GM20000 (cell line): ENCODE measurements around the gene ELL2.
"Not testable (repeated sequence)": the region's sequence is repeated elsewhere in the genome, so short reads cannot be mapped to it uniquely, and the experiment has no call there.

ENCODE experiments used
- DNase-seq: peaks from one replicate; pipeline ENCODE4 v3.0.0; 2012; ENCODE audit warnings: low spot score
- TF ChIP-seq, protein P1 (sequence below): IDR thresholded peaks from 2 replicates; pipeline ENCODE4 v1.5.1; 2012; ENCODE audit warnings: mild to moderate bottlenecking, control low read depth; ENCODE audit errors: extremely low read depth, missing control alignments

Gene ELL2

GRCh38 chr5:95907067-95907705 is 54.5 kb downstream of the ELL2 start:
- DNase-seq = no peak
- TF ChIP-seq, protein P1, sequence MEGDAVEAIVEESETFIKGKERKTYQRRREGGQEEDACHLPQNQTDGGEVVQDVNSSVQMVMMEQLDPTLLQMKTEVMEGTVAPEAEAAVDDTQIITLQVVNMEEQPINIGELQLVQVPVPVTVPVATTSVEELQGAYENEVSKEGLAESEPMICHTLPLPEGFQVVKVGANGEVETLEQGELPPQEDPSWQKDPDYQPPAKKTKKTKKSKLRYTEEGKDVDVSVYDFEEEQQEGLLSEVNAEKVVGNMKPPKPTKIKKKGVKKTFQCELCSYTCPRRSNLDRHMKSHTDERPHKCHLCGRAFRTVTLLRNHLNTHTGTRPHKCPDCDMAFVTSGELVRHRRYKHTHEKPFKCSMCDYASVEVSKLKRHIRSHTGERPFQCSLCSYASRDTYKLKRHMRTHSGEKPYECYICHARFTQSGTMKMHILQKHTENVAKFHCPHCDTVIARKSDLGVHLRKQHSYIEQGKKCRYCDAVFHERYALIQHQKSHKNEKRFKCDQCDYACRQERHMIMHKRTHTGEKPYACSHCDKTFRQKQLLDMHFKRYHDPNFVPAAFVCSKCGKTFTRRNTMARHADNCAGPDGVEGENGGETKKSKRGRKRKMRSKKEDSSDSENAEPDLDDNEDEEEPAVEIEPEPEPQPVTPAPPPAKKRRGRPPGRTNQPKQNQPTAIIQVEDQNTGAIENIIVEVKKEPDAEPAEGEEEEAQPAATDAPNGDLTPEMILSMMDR = no peak

DNA sequence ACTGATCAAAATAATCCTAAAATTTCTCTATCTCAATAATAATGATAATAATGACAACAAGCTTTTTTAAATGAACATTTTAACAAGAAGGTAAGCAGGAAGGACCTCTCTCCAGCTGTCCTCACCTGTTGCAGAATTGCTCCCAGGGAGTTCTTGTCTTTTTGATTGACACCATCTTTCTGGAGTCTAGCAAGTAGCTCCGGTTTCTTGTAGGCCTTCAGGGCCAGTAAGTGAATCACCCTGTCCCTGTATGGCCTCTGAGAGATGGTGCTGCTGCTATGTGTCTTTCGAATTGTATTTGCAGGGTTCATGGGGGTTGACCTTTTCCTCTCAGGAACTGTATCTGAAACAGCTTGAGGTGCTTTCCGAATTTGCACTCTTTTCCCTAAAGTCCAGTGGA is 55.3 kb downstream of the ELL2 start:
- not testable (repeated sequence) for DNase-seq

- TF ChIP-seq, protein P1 = no peak
- no peak for DNase-seq
These were observed 56.8 kb downstream of the ELL2 start for GRCh38 chr5:95904827-95905226.

- DNase-seq = no peak
- TF ChIP-seq, protein P1 = no peak
These were observed 57.8 kb downstream of the ELL2 start for GRCh38 chr5:95903838-95904237.

GRCh38 chr5:95901676-95902627 is 59.7 kb downstream of the ELL2 start:
- DNase-seq = no peak

GRCh38 chr5:95900383-95900958 is 61.2 kb downstream of the ELL2 start:
- DNase-seq = no peak
- TF ChIP-seq, protein P1 = no peak

More at GRCh38 chr5:95901676-95902627, 59.7 kb downstream of the ELL2 start:
- TF ChIP-seq, protein P1 = no peak

- TF ChIP-seq, protein P1 = no peak
- DNase-seq = no peak
These were observed 61.8 kb downstream of the ELL2 start for GRCh38 chr5:95899829-95900228.
